ENCODE results near the gene SLC28A1.

DNA sequence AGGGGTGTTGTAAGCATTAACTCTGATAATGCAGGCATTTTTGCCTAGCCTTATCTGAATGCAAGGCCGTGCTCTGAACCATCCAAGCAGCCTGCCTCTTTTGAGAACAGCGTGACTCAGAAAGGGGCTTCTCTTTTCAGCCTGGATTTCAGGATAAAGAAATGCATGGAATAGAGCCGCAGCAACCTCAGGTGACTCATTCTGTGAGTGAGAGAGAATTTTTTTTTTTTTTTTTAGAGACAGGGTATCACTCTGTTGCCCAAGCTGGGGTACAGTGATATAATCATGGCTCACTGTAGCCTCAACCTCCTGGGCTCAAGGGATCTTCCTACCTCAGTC is 76.6 kb downstream of the SLC28A1 start:
- no peak for TF ChIP-seq EZH2 (IDR thresholded peaks at IDR 0.05; ENCODE audit: borderline replicate concordance)
- TF ChIP-seq, protein P1, sequence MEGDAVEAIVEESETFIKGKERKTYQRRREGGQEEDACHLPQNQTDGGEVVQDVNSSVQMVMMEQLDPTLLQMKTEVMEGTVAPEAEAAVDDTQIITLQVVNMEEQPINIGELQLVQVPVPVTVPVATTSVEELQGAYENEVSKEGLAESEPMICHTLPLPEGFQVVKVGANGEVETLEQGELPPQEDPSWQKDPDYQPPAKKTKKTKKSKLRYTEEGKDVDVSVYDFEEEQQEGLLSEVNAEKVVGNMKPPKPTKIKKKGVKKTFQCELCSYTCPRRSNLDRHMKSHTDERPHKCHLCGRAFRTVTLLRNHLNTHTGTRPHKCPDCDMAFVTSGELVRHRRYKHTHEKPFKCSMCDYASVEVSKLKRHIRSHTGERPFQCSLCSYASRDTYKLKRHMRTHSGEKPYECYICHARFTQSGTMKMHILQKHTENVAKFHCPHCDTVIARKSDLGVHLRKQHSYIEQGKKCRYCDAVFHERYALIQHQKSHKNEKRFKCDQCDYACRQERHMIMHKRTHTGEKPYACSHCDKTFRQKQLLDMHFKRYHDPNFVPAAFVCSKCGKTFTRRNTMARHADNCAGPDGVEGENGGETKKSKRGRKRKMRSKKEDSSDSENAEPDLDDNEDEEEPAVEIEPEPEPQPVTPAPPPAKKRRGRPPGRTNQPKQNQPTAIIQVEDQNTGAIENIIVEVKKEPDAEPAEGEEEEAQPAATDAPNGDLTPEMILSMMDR (IDR thresholded peaks at IDR 0.05; ENCODE audit: poor library complexity), result no peak

Data from hepatocyte (in vitro differentiated cells).